K562 (cell line): ENCODE results near the gene PRTN3. TPM values are rescaled to one million over a fixed set of nuclear protein-coding genes. Genes with fewer than 3 reads are reported as not detected.

Experiments
- ASH1L ChIP-seq: fragments of 450-650 bp; IDR thresholded peaks from 2 replicates; pipeline ENCODE4 v1.6.1; 2018; ENCODE audit warnings: borderline replicate concordance, mild to moderate bottlenecking, low read depth; ENCODE audit not compliant: partially characterized antibody
- DMBX1 ChIP-seq: fragments of 250-450 bp; sonication (Bioruptor Pico); IDR thresholded peaks from 2 replicates; pipeline ENCODE4 v1.8.0; 2022; ENCODE audit warnings: inconsistent platforms, mild to moderate bottlenecking, moderate library complexity, borderline replicate concordance
- FUS ChIP-seq: fragments of 200-400 bp; formaldehyde crosslinking; optimal IDR thresholded peaks from 2 replicates; pipeline ENCODE3; 2017; ENCODE audit warnings: low read depth, low read length
- IRF2 ChIP-seq: sonication (generic); formaldehyde crosslinking; IDR thresholded peaks from 2 replicates; pipeline ENCODE4 v1.8.1; 2022; ENCODE audit warnings: mild to moderate bottlenecking, missing genetic modification reagents
- PCBP1 ChIP-seq: fragments of 200-400 bp; formaldehyde crosslinking; IDR thresholded peaks from 2 replicates; pipeline ENCODE4 v1.6.1; 2018; ENCODE audit warnings: mild to moderate bottlenecking, low read depth, low read length; ENCODE audit not compliant: poor library complexity, severe bottlenecking
- POLR2G ChIP-seq: fragments of 200-400 bp; formaldehyde crosslinking; IDR thresholded peaks from 2 replicates; pipeline ENCODE4 v1.6.1; 2017; ENCODE audit warnings: low read depth, mild to moderate bottlenecking, antibody characterized with exemption, low read length, moderate library complexity
- RBM22 ChIP-seq: fragments of 200-400 bp; formaldehyde crosslinking; IDR thresholded peaks from 2 replicates; pipeline ENCODE4 v1.6.1; 2018; ENCODE audit warnings: low read length, low read depth; ENCODE audit not compliant: poor library complexity, severe bottlenecking
- SNRNP70 ChIP-seq: fragments of 200-400 bp; formaldehyde crosslinking; optimal IDR thresholded peaks from 2 replicates; pipeline ENCODE3; 2017; ENCODE audit warnings: low read depth, low read length
- SP2 ChIP-seq: IDR thresholded peaks from 2 replicates; pipeline ENCODE4 v1.6.1; 2011; ENCODE audit warnings: mild to moderate bottlenecking, low read depth, low read length, moderate library complexity; ENCODE audit not compliant: poor library complexity, severe bottlenecking; ENCODE audit errors: extremely low read depth
- SREBF1 ChIP-seq: fragments of 150-350 bp; IDR thresholded peaks from 2 replicates; pipeline ENCODE4 v1.6.1; 2014; ENCODE audit warnings: antibody characterized with exemption, low read depth, low read length, borderline replicate concordance
- TAF15 ChIP-seq: fragments of 200-400 bp; formaldehyde crosslinking; IDR thresholded peaks from 2 replicates; pipeline ENCODE4 v1.6.1; 2017; ENCODE audit warnings: mild to moderate bottlenecking, low read depth, low read length, moderate library complexity
- TOE1 ChIP-seq, 2 experiments: fragments of 450-650 bp in 1 of 2; sonication (generic) in 1 of 2; formaldehyde crosslinking in 1 of 2; IDR thresholded peaks; 2 replicates each; pipeline versions ENCODE4 v1.7.1 to v1.8.0; 2016 to 2022; ENCODE audit warnings: borderline replicate concordance in 2 of 2, mild to moderate bottlenecking in 2 of 2, antibody characterized with exemption in 1 of 2, inconsistent platforms in 1 of 2, low read depth in 1 of 2, missing genetic modification reagents in 1 of 2, moderate library complexity in 1 of 2
- YBX1 ChIP-seq: fragments of 450-650 bp; IDR thresholded peaks from 2 replicates; pipeline ENCODE4 v1.7.1; 2016; ENCODE audit warnings: mild to moderate bottlenecking
- ZNF174 ChIP-seq: fragments of 250-450 bp; sonication (Bioruptor Pico); IDR thresholded peaks from 2 replicates; pipeline ENCODE4 v1.4.0; 2020; ENCODE audit warnings: mild to moderate bottlenecking
- polyA plus RNA-seq, 8 experiments: library from polyadenylated mRNA; depleted of rRNA in 4 of 8; stranded (reverse) in 5 of 8; unstranded in 3 of 8; fragments of >200 nt; fragmentation: Nextera tagmentation in 2 of 8; fragmentation: Illumina TruSeq in 1 of 8; extraction: Ambion mirVana in 2 of 8; extraction: Trizol in 1 of 8; gene quantifications; 2 replicates each; pipeline versions ENCODE4 v1.2.1 to v1.2.3, GENCODE V29; 2011 to 2014; ENCODE audit warnings: inconsistent platforms in 1 of 8, missing spikeins in 1 of 8
- total RNA-seq, 7 experiments: library from RNA; depleted of rRNA in 6 of 7; stranded (reverse); fragments of >200 nt in 6 of 7; fragmentation: Illumina TruSeq in 2 of 7; extraction: Trizol in 2 of 7; gene quantifications; 2 replicates each; pipeline versions ENCODE4 v1.2.1 to v1.2.3, GENCODE V29; 2011 to 2021; ENCODE audit warnings: low replicate concordance in 1 of 7
- TF ChIP-seq, protein P1 (sequence below): fragments of 250-450 bp; sonication (Bioruptor Pico); IDR thresholded peaks from 2 replicates; pipeline ENCODE4 v1.9.0; 2021; ENCODE audit warnings: mild to moderate bottlenecking, inconsistent platforms
- TF ChIP-seq, protein P2 (sequence below): fragments of 250-450 bp; sonication (Bioruptor Pico); IDR thresholded peaks from 2 replicates; pipeline ENCODE4 v1.8.0; 2021; ENCODE audit warnings: moderate library complexity, mild to moderate bottlenecking, inconsistent platforms
- TF ChIP-seq, protein P3 (sequence below): sonication (generic); formaldehyde crosslinking; IDR thresholded peaks from 2 replicates; pipeline ENCODE4 v1.8.1; 2023; ENCODE audit warnings: mild to moderate bottlenecking, missing genetic modification reagents
- TF ChIP-seq, protein P4 (sequence below), 2 experiments: fragments of 200-800 bp in 1 of 2; sonication (Bioruptor generic) in 1 of 2; sonication (generic) in 1 of 2; formaldehyde crosslinking in 1 of 2; IDR thresholded peaks in 1 of 2; conservative IDR thresholded peaks in 1 of 2; 2 replicates each; pipeline versions ENCODE4 v1.5.0 to v1.6.1; 2016 to 2020; ENCODE audit warnings: missing compliant biosample characterization in 1 of 2, missing genetic modification characterization in 1 of 2, missing genetic modification reagents in 1 of 2

PRTN3 gene
- total and polyA plus RNA-seq, 9 of the 15 experiments (the other 6 are each of a cell fraction or from before 2014, with no cell fraction given) = 0.14 to 0.86 (median 0.43) TPM; not detected in 3

DNA sequence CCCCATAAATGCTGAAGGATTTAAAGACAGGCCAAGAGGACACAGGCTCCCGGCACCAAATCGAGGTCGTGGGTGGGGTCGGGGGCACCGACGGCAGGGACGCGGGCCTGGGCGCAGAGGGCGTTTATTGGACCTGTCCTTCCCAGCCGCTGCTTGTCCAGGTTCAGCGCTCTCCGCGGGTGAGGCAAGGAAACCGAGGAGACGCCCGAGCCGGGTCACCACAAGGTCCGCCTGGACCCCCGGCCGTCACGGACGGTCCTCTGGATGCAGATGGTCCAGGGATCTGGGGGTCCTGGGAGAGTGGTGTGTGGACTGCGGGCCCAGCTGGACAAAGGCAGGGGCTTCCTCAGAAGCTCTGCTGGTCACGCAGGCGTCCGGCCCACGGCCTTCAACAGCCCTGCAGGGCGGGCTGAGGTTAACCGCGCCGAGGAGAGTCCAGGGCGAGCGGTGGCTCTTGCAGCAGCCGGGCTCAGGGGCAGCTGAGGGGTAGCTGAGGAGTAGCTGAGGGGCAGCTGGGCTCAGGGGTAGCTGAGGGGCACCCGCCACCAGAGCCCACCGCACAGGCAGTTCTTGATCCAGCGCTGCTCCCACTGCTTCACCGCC, 27.2 kb downstream of the PRTN3 start (continued):
- TF ChIP-seq ZNF174 (CRISPR knock-in tag) (no peak), TOE1 (IDR thresholded peaks at IDR 0.05; ENCODE audit: borderline replicate concordance) (no peak), TOE1 (CRISPR knock-in tag; IDR thresholded peaks at IDR 0.05; ENCODE audit: borderline replicate concordance, low read depth) (0 out of 2 replicates have a peak, but pooled peaks have one; percentile 14), YBX1 (no peak), SREBF1 (no peak), FUS (peak; percentile 79), SP2 (no peak), PCBP1 (peak; percentile 28), TAF15 (0 out of 2 replicates have a peak, but pooled peaks have one; percentile 27), ASH1L (no peak), POLR2G (peak; percentile 83), SNRNP70 (peak; percentile 50), RBM22 (peak; percentile 90), DMBX1 (no peak), IRF2 (CRISPR knock-in tag) (0 out of 2 replicates have a peak, but pooled peaks have one; percentile 21)
- TF ChIP-seq, protein P1, sequence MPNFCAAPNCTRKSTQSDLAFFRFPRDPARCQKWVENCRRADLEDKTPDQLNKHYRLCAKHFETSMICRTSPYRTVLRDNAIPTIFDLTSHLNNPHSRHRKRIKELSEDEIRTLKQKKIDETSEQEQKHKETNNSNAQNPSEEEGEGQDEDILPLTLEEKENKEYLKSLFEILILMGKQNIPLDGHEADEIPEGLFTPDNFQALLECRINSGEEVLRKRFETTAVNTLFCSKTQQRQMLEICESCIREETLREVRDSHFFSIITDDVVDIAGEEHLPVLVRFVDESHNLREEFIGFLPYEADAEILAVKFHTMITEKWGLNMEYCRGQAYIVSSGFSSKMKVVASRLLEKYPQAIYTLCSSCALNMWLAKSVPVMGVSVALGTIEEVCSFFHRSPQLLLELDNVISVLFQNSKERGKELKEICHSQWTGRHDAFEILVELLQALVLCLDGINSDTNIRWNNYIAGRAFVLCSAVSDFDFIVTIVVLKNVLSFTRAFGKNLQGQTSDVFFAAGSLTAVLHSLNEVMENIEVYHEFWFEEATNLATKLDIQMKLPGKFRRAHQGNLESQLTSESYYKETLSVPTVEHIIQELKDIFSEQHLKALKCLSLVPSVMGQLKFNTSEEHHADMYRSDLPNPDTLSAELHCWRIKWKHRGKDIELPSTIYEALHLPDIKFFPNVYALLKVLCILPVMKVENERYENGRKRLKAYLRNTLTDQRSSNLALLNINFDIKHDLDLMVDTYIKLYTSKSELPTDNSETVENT (CRISPR knock-in tag) = 0 out of 2 replicates have a peak, but pooled peaks have one; percentile 28
- TF ChIP-seq, protein P2, sequence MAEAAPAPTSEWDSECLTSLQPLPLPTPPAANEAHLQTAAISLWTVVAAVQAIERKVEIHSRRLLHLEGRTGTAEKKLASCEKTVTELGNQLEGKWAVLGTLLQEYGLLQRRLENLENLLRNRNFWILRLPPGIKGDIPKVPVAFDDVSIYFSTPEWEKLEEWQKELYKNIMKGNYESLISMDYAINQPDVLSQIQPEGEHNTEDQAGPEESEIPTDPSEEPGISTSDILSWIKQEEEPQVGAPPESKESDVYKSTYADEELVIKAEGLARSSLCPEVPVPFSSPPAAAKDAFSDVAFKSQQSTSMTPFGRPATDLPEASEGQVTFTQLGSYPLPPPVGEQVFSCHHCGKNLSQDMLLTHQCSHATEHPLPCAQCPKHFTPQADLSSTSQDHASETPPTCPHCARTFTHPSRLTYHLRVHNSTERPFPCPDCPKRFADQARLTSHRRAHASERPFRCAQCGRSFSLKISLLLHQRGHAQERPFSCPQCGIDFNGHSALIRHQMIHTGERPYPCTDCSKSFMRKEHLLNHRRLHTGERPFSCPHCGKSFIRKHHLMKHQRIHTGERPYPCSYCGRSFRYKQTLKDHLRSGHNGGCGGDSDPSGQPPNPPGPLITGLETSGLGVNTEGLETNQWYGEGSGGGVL (CRISPR knock-in tag) = no peak
- TF ChIP-seq, protein P3, sequence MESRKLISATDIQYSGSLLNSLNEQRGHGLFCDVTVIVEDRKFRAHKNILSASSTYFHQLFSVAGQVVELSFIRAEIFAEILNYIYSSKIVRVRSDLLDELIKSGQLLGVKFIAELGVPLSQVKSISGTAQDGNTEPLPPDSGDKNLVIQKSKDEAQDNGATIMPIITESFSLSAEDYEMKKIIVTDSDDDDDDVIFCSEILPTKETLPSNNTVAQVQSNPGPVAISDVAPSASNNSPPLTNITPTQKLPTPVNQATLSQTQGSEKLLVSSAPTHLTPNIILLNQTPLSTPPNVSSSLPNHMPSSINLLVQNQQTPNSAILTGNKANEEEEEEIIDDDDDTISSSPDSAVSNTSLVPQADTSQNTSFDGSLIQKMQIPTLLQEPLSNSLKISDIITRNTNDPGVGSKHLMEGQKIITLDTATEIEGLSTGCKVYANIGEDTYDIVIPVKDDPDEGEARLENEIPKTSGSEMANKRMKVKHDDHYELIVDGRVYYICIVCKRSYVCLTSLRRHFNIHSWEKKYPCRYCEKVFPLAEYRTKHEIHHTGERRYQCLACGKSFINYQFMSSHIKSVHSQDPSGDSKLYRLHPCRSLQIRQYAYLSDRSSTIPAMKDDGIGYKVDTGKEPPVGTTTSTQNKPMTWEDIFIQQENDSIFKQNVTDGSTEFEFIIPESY = peak; percentile 87
- TF ChIP-seq, protein P4, sequence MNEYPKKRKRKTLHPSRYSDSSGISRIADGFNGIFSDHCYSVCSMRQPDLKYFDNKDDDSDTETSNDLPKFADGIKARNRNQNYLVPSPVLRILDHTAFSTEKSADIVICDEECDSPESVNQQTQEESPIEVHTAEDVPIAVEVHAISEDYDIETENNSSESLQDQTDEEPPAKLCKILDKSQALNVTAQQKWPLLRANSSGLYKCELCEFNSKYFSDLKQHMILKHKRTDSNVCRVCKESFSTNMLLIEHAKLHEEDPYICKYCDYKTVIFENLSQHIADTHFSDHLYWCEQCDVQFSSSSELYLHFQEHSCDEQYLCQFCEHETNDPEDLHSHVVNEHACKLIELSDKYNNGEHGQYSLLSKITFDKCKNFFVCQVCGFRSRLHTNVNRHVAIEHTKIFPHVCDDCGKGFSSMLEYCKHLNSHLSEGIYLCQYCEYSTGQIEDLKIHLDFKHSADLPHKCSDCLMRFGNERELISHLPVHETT (CRISPR knock-in tag; conservative IDR thresholded peaks at IDR 0.05 in 1 of 2, IDR thresholded peaks at IDR 0.05 in 1 of 2) = no peak
